ENCODE measurements around the gene ENDOV. TPM values are rescaled to one million over a fixed set of nuclear protein-coding genes. Genes with fewer than 3 reads are reported as not detected.

ENDOV gene
- total RNA-seq, 4 donors from 2014 or later: 9.5 to 33.3 (median 18.5) TPM

DNA sequence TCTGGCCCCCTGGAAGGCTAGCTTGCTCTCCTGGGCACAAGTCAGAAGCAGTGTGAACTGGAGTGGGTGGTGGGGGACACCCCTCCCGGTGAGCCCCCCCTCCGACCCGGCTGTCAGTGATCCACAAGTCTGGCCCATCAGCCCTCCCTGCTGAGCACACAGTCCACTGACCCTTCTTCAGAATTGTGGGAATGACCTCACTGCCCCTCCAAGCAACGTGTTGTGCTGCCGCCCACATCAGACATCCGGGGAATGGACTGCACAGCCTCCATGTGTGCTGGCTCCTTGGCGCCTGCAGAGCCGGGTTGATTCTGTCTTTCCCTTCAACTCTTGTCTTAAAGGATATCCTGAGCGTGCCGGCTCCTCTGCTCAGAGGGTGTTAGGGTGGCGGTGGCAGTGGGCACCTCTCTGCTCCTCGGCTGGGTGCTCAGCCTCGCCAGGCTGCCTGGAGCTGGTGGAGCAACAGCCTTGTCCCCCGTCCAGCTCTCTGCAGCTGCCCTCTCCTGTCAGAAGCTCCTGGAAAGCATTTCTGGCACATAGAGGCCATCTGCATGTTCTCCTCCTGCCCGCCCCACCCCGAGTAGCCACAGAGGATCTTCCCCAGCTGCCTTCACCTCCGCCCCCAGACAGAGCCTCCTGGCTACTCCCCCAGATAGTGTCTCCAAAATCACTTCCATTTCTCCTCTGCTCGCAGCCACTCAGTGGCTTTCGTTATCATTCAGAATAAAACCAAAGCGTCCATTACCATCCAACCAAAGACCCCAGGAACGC, 41.7 kb downstream of the ENDOV start:
- intact Hi-C loops (cut with DNase I; ENCODE audit: low total_unique reads): no loop called here
- no peak overlapping the region for H3K4me3 ChIP-seq
- DNase-seq: peak; percentile 73 to 76
- no peaks in the 10 kb centered on the region for H3K36me3 ChIP-seq
- peak in 1 of 2 donors; percentile 10 for TF ChIP-seq POLR2A (IDR thresholded peaks at IDR 0.05)
- TF ChIP-seq, protein P1, sequence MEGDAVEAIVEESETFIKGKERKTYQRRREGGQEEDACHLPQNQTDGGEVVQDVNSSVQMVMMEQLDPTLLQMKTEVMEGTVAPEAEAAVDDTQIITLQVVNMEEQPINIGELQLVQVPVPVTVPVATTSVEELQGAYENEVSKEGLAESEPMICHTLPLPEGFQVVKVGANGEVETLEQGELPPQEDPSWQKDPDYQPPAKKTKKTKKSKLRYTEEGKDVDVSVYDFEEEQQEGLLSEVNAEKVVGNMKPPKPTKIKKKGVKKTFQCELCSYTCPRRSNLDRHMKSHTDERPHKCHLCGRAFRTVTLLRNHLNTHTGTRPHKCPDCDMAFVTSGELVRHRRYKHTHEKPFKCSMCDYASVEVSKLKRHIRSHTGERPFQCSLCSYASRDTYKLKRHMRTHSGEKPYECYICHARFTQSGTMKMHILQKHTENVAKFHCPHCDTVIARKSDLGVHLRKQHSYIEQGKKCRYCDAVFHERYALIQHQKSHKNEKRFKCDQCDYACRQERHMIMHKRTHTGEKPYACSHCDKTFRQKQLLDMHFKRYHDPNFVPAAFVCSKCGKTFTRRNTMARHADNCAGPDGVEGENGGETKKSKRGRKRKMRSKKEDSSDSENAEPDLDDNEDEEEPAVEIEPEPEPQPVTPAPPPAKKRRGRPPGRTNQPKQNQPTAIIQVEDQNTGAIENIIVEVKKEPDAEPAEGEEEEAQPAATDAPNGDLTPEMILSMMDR (IDR thresholded peaks at IDR 0.05): no peak
- H3K4me1 ChIP-seq: peaks cover 0 to 3% of the 10 kb centered on the region in 2 donors
- H3K27me3 ChIP-seq: no peaks in the 10 kb centered on the region
- no peaks in the 10 kb centered on the region for H3K9me3 ChIP-seq
- peak overlapping the region; percentile 49 to 98 for H3K27ac ChIP-seq

- intact Hi-C loops (cut with DNase I; ENCODE audit: low total_unique reads): no loop called here
- Histone ChIP-seq H3K27me3 (no peaks in the 10 kb centered on the region), H3K4me1 (peaks cover 0 to 3% of the 10 kb centered on the region in 2 donors), H3K9me3 (no peaks in the 10 kb centered on the region), H3K27ac (peak overlapping the region; percentile 49 to 98), H3K4me3 (no peak overlapping the region), H3K36me3 (no peaks in the 10 kb centered on the region)
- TF ChIP-seq, protein P1 (IDR thresholded peaks at IDR 0.05): no peak
- TF ChIP-seq POLR2A (IDR thresholded peaks at IDR 0.05): no peak
- DNase-seq: no peak
Measured at GRCh38 chr17:80457236-80457856, 42.4 kb downstream of the ENDOV start.

DNA sequence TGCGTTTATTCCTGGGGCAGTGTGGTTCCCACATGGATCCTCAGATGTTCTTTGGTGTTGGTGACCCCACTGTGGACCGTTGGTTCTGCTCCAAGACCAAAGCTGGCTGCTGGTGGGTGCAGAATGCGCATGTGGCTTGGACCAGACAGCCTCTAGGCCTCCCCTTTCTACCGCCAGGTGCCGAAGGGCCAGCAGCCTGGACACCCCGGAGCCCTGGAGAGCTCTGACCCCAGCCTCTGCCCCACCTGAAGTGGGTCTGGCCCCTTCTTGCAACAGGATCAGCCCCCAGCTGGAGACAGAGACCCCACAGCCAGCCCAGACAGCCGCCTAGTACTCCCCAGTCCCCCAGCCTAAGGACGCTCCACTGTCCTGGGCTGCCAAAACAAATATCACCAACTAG, 43.0 kb downstream of the ENDOV start:
- peaks cover 0 to 3% of the 10 kb centered on the region in 2 donors for H3K4me1 ChIP-seq

DNA sequence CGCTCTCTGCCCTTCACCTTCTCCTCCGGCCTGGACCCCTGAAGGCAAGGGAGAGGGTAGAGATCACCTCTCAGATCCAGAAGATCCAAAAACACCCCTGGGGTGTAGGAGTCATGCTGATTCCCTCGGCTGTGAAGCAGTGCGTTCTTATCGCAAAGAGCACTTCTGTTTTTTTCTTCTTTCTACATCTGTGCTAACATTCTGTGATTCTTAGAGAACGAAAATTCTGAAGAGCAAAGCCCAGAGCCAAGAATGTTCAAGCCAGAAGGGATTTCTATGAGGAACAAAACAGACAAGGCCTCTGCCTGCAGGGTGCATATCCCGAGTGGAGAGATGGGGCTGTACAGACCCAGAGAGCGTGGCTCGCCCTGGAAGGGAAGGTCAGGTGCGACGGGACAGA, 44.3 kb downstream of the ENDOV start:
- TF ChIP-seq POLR2A (IDR thresholded peaks at IDR 0.05): no peak
- TF ChIP-seq, protein P1 (IDR thresholded peaks at IDR 0.05): no peak
- H3K27me3 ChIP-seq: no peaks in the 10 kb centered on the region
- H3K36me3 ChIP-seq: no peaks in the 10 kb centered on the region
- H3K4me1 ChIP-seq: no peaks in the 10 kb centered on the region
- H3K4me3 ChIP-seq: no peak overlapping the region
- no peaks in the 10 kb centered on the region for H3K9me3 ChIP-seq
- no peak for DNase-seq
- intact Hi-C loops (cut with DNase I; ENCODE audit: low total_unique reads): no loop called here
- no peak overlapping the region for H3K27ac ChIP-seq

More for the DNA sequence above, 43.0 kb downstream of the ENDOV start:
- intact Hi-C loops (cut with DNase I; ENCODE audit: low total_unique reads): no loop called here
- Histone ChIP-seq H3K27me3 (no peaks in the 10 kb centered on the region), H3K27ac (peak overlapping the region in 1 of 2 donors; percentile 98), H3K4me3 (no peak overlapping the region), H3K9me3 (no peaks in the 10 kb centered on the region), H3K36me3 (no peaks in the 10 kb centered on the region)
- TF ChIP-seq, protein P1 (IDR thresholded peaks at IDR 0.05): no peak
- no peak for TF ChIP-seq POLR2A (IDR thresholded peaks at IDR 0.05)
- no peak for DNase-seq

DNA sequence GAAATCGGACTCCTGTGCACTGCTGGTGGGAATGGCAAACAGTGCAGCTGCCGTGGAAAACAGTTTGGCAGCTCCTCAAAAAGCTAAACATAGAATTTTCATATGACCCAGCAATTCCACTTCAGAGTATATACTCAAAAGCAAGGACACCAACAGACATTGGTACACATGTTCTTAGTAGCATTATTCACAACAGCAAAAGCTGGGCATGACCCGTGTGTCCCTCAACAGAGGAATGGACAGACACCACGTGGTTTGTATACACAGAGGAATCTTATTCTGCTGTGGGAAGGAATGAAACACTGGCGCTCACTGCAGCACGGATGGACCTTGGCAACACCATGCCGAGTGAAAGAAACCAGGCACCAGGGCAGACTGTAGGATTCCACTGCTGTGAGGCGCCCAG, 45.5 kb downstream of the ENDOV start:
- DNase-seq: no peak
- no peaks in the 10 kb centered on the region for H3K9me3 ChIP-seq
- H3K27me3 ChIP-seq: no peaks in the 10 kb centered on the region
- no peaks in the 10 kb centered on the region for H3K4me1 ChIP-seq
- no peaks in the 10 kb centered on the region for H3K36me3 ChIP-seq
- intact Hi-C loops (cut with DNase I; ENCODE audit: low total_unique reads): no loop called here
- no peak for TF ChIP-seq POLR2A (IDR thresholded peaks at IDR 0.05)
- TF ChIP-seq, protein P1 (IDR thresholded peaks at IDR 0.05): no peak
- H3K4me3 ChIP-seq: no peak overlapping the region
- H3K27ac ChIP-seq: no peak overlapping the region

All from uterus (tissue), 4 donors.